SK-N-SH (cell line): ENCODE data around the gene NUAK2. TPM values are rescaled to one million over a fixed set of nuclear protein-coding genes. Genes with fewer than 3 reads are reported as not detected.

Experiments used
- CTCF ChIA-PET: fragments of 300-600, 350-600 bp; formaldehyde crosslinking; extraction: SDS; loops from one replicate; lab custom pipeline; 2021; lab: Yijun Ruan, JAX
- POLR2A ChIA-PET: fragments of 350-600 bp; sonication (Branson Sonifier 250); formaldehyde crosslinking; extraction: SDS; loops from one replicate; lab custom pipeline; 2020; ENCODE audit warnings: antibody characterized with exemption, inconsistent platforms; lab: Yijun Ruan, JAX
- DNase-seq: peaks from one replicate; pipeline ENCODE4 v3.0.0; 2012
- H2AFZ ChIP-seq: fragments of 200-600 bp; sonication (generic); 2 replicates; pipeline ENCODE4 v1.8.1; 2016; ENCODE audit warnings: antibody characterized with exemption, mild to moderate bottlenecking, low read depth
- H3F3A ChIP-seq: fragments of 200-600 bp; sonication (generic); replicated peaks from 2 replicates; pipeline ENCODE3; 2016; ENCODE audit warnings: antibody characterized with exemption, mild to moderate bottlenecking; ENCODE audit not compliant: insufficient read depth
- H3K27ac ChIP-seq, 2 experiments: fragments of 200-500 bp in 1 of 2; fragments of 200-600 bp in 1 of 2; sonication (Bioruptor generic) in 1 of 2; sonication (generic), shearing (Covaris generic) in 1 of 2; 2 replicates each; pipeline versions ENCODE4 v1.5.1 to v1.6.1; 2014 to 2016; ENCODE audit warnings: low read depth in 2 of 2, inconsistent platforms in 1 of 2, low read length in 1 of 2, mild to moderate bottlenecking in 1 of 2, mixed read lengths in 1 of 2
- H3K27me3 ChIP-seq: fragments of 200-600 bp; sonication (generic), shearing (Covaris generic); 2 replicates; pipeline ENCODE4 v1.6.1; 2016; ENCODE audit warnings: mixed run types; ENCODE audit not compliant: insufficient read depth
- H3K36me3 ChIP-seq, 2 experiments: fragments of 200-500 bp in 1 of 2; fragments of 200-600 bp in 1 of 2; sonication (Bioruptor generic) in 1 of 2; sonication (generic) in 1 of 2; replicated peaks in 1 of 2; 2 replicates each; pipeline versions ENCODE3 to v1.5.1; 2014 to 2016; ENCODE audit warnings: low read length in 1 of 2, mild to moderate bottlenecking in 1 of 2; ENCODE audit not compliant: insufficient read depth in 2 of 2, control insufficient read depth in 1 of 2
- H3K4me1 ChIP-seq, 2 experiments: fragments of 200-500 bp in 1 of 2; fragments of 200-600 bp in 1 of 2; sonication (Bioruptor generic) in 1 of 2; sonication (generic), shearing (Covaris generic) in 1 of 2; 2 replicates each; pipeline versions ENCODE4 v1.5.1 to v1.6.1; 2014 to 2016; ENCODE audit warnings: low read depth in 1 of 2, low read length in 1 of 2, mixed run types in 1 of 2; ENCODE audit not compliant: insufficient read depth in 2 of 2, control insufficient read depth in 1 of 2
- H3K4me2 ChIP-seq: fragments of 200-600 bp; sonication (generic), shearing (Covaris generic); 2 replicates; pipeline ENCODE4 v1.6.1; 2017; ENCODE audit warnings: mixed run types
- H3K4me3 ChIP-seq, 2 experiments: fragments of 200-500 bp in 1 of 2; fragments of 200-600 bp in 1 of 2; sonication (Bioruptor generic) in 1 of 2; sonication (generic), shearing (Covaris generic) in 1 of 2; 2 replicates each; pipeline versions ENCODE4 v1.5.1 to v1.8.1; 2014 to 2016; ENCODE audit warnings: low read depth in 2 of 2, inconsistent platforms in 1 of 2, low read length in 1 of 2, mild to moderate bottlenecking in 1 of 2, mixed read lengths in 1 of 2, moderate library complexity in 1 of 2
- H3K79me2 ChIP-seq: fragments of 200-600 bp; sonication (generic); 2 replicates; pipeline ENCODE4 v1.8.1; 2017; ENCODE audit warnings: mild to moderate bottlenecking; ENCODE audit not compliant: insufficient read depth
- H3K9ac ChIP-seq: fragments of 200-600 bp; sonication (generic); 2 replicates; pipeline ENCODE4 v1.6.1; 2017; ENCODE audit warnings: mixed run types
- H3K9me2 ChIP-seq: fragments of 200-600 bp; sonication (generic); 2 replicates; pipeline ENCODE4 v1.6.1; 2017; ENCODE audit warnings: mixed run types
- H3K9me3 ChIP-seq: fragments of 200-600 bp; sonication (generic); 2 replicates; pipeline ENCODE4 v1.6.1; 2017; ENCODE audit warnings: mixed run types, mild to moderate bottlenecking, moderate library complexity
- H4K20me1 ChIP-seq: fragments of 200-600 bp; sonication (generic); 2 replicates; pipeline ENCODE4 v1.6.1; 2017; ENCODE audit warnings: mild to moderate bottlenecking, mixed run types; ENCODE audit not compliant: insufficient read depth
- CHD2 ChIP-seq: fragments of 150-350 bp; IDR thresholded peaks from 2 replicates; pipeline ENCODE4 v1.6.1; 2018; ENCODE audit warnings: low read length; ENCODE audit not compliant: partially characterized antibody
- NFIC ChIP-seq: IDR thresholded peaks from 2 replicates; pipeline ENCODE4 v1.4.0; 2012; ENCODE audit warnings: borderline replicate concordance
- RCOR1 ChIP-seq: fragments of 150-350 bp; IDR thresholded peaks from 2 replicates; pipeline ENCODE4 v1.6.1; 2017; ENCODE audit warnings: antibody characterized with exemption, low read length
- SIN3A ChIP-seq: IDR thresholded peaks from 2 replicates; pipeline ENCODE4 v1.6.1; 2012; ENCODE audit warnings: low read depth, mild to moderate bottlenecking, low read length, moderate library complexity, borderline replicate concordance
- TEAD4 ChIP-seq: IDR thresholded peaks from 2 replicates; pipeline ENCODE4 v1.4.0; 2012; ENCODE audit warnings: mild to moderate bottlenecking, borderline replicate concordance; ENCODE audit not compliant: insufficient read depth
- WGBS: methylation state at CpG from one replicate; pipeline ENCODE4 v1.1.6; 2017; ENCODE audit warnings: low lambda C conversion rate; 5-methylcytosine and 5-hydroxymethylcytosine counted together
- polyA plus RNA-seq, 3 experiments: library from polyadenylated mRNA; depleted of rRNA; stranded (reverse); fragments of >200 nt; gene quantifications; 2 replicates each; pipeline ENCODE4 v1.2.3, GENCODE V29; 2012
- TF ChIP-seq, protein P1 (sequence below): fragments of 150-350 bp; IDR thresholded peaks from 2 replicates; pipeline ENCODE4 v1.6.1; 2016; ENCODE audit warnings: mild to moderate bottlenecking, low read depth, low read length
- TF ChIP-seq, protein P2 (sequence below): IDR thresholded peaks from 2 replicates; pipeline ENCODE4 v1.4.0; 2012; ENCODE audit warnings: low read depth, borderline replicate concordance
- TF ChIP-seq, protein P3 (sequence below): IDR thresholded peaks from 2 replicates; pipeline ENCODE4 v1.4.0; 2012; ENCODE audit warnings: low read depth

NUAK2 gene
- polyA plus RNA-seq, 1 of the 3 experiments (the other 2 are of a cell fraction): 11.1 TPM

DNA sequence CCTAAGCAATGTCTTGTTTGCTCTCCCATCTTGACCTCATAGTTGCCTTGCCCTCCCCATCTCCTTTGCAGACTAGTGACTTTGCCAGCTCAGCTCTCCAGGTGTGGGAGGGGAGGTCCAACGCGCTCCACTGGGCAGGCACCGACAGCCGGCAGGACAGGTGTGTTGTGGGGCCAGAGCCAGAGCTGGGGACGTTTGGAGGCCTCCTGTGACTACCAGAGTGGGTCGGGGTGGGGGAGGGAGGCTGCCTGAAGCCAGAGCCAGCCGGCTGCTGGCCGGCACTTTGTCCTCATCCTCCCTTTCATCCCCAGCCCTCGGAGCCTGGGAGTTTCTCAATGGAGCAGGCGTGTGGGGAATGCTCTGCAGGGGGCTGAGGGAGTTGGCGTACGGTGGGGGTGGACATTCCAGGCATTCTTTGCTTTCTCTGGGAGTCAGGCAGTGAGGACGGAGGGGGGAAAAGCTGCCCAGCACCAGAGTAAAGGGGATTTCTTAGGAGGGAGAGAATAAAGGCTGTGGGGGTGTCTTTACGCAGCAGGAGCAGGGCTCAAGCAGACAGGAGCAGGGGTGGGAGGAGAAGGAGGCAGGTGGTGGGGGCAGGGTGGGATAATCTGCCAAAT, 20.2 kb downstream of the NUAK2 start (continued):
- TF ChIP-seq, protein P1, sequence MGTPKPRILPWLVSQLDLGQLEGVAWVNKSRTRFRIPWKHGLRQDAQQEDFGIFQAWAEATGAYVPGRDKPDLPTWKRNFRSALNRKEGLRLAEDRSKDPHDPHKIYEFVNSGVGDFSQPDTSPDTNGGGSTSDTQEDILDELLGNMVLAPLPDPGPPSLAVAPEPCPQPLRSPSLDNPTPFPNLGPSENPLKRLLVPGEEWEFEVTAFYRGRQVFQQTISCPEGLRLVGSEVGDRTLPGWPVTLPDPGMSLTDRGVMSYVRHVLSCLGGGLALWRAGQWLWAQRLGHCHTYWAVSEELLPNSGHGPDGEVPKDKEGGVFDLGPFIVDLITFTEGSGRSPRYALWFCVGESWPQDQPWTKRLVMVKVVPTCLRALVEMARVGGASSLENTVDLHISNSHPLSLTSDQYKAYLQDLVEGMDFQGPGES: no peak
- TF ChIP-seq SIN3A (peak; percentile 69; the same call in 1 of the 2 replicates), TEAD4 (peak; percentile 100)
- TF ChIP-seq, protein P2, sequence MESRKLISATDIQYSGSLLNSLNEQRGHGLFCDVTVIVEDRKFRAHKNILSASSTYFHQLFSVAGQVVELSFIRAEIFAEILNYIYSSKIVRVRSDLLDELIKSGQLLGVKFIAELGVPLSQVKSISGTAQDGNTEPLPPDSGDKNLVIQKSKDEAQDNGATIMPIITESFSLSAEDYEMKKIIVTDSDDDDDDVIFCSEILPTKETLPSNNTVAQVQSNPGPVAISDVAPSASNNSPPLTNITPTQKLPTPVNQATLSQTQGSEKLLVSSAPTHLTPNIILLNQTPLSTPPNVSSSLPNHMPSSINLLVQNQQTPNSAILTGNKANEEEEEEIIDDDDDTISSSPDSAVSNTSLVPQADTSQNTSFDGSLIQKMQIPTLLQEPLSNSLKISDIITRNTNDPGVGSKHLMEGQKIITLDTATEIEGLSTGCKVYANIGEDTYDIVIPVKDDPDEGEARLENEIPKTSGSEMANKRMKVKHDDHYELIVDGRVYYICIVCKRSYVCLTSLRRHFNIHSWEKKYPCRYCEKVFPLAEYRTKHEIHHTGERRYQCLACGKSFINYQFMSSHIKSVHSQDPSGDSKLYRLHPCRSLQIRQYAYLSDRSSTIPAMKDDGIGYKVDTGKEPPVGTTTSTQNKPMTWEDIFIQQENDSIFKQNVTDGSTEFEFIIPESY: no peak
- TF ChIP-seq, protein P3, sequence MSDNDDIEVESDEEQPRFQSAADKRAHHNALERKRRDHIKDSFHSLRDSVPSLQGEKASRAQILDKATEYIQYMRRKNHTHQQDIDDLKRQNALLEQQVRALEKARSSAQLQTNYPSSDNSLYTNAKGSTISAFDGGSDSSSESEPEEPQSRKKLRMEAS: peak; percentile 76

DNA sequence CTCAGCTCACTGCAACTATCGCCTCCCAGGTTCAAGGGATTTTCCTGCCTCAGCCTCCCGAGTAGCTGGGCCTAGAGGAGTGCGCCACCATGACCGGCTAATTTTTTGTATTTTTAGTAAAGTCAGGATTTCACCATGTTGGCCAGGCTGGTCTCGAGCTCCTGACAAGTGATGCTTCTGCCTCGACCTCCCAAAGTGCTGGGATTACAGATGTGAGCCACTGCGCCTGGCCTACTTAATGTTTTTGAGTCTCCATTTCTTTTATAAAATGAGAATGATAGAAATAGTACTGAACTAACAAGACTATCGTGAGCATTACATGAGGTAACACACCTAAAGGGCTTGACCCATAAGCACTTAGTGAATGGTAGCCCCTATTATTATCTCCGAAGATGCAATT, 21.4 kb downstream of the NUAK2 start:
- Histone ChIP-seq H3K9me2 (no peaks in the 10 kb centered on the region), H4K20me1 (no peaks in the 10 kb centered on the region), H3K79me2 (peaks cover 13% of the 10 kb centered on the region; the same call in 1 of the 2 replicates), H3K4me1 (peaks cover 4 to 49% of the 10 kb centered on the region in 2 experiments; a peak in 3 of 4 replicates), H3K9me3 (no peaks in the 10 kb centered on the region), H3K9ac (no peak overlapping the region), H3K36me3 (peaks cover 6 to 13% of the 10 kb centered on the region in 2 experiments), H3F3A (peaks cover 42% of the 10 kb centered on the region), H2AFZ (no peak overlapping the region), H3K27ac (peak overlapping the region in 1 of 2 experiments; percentile 97; a peak in 2 of 4 replicates), H3K4me3 (no peak overlapping the region), H3K27me3 (no peaks in the 10 kb centered on the region), H3K4me2 (no peak overlapping the region)
- no peak for DNase-seq
- ChIA-PET CTCF (interaction anchor here (0.9 to 46.8 kb wide), 3 partner anchors 25 to 71 kb away, joined by 3 to 1368 read pairs (median 5); no protein-coding TSS in a partner anchor), POLR2A (no interaction called here)
- 83% methylated on average over 9 of the region's 9 CpGs for WGBS
- TF ChIP-seq CHD2 (no peak), RCOR1 (no peak), SIN3A (no peak), NFIC (no peak)
- TF ChIP-seq, protein P2: no peak
